ENCODE measurements around the gene CDH13. TPM values are rescaled to one million over a fixed set of nuclear protein-coding genes. Genes with fewer than 3 reads are reported as not detected.

The CDH13 gene
- total RNA-seq, 2 experiments from 2014 or later: not detected

DNA sequence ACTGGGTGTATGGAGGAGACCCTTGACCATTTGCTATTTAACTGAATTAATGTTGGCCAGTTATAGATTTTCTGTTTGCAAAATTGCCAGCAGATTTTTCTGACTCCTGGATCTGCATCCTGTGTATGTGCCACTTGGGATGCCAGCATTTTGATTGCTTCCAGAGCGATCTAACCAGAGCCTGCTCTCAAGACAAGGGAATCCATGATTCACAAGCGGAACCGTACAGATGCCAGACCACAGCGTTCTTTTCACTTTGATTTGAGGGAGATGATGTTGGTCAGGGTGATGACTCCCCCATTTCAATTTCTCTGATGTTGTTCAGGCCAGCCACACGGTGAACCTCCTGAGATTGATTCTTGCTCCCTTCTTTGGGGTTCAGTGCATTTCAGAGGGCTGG lies 228.7 kb downstream of the CDH13 start:
- Mint-ChIP-seq H3K4me3 (no peak overlapping the region), H3K36me3 (no peaks in the 10 kb centered on the region), H3K27ac (no peak overlapping the region), H3K4me1 (no peaks in the 10 kb centered on the region), H3K27me3 (no peaks in the 10 kb centered on the region), H3K9me3 (no peaks in the 10 kb centered on the region)
- no peak for DNase-seq

- no peaks in the 10 kb centered on the region for H3K36me3 Mint-ChIP-seq
- no peaks in the 10 kb centered on the region for H3K4me1 Mint-ChIP-seq
- H3K4me3 Mint-ChIP-seq: no peak overlapping the region
- H3K27ac Mint-ChIP-seq: no peak overlapping the region
- no peak for DNase-seq
- H3K9me3 Mint-ChIP-seq: peaks cover 2% of the 10 kb centered on the region
- H3K27me3 Mint-ChIP-seq: no peaks in the 10 kb centered on the region
These were observed 231.1 kb downstream of the CDH13 start for GRCh38 chr16:82857693-82858365.

- peaks cover 2% of the 10 kb centered on the region for H3K9me3 Mint-ChIP-seq
- H3K27ac Mint-ChIP-seq: no peak overlapping the region
- no peaks in the 10 kb centered on the region for H3K4me1 Mint-ChIP-seq
- no peak for DNase-seq
- H3K4me3 Mint-ChIP-seq: no peak overlapping the region
- H3K27me3 Mint-ChIP-seq: no peaks in the 10 kb centered on the region
- H3K36me3 Mint-ChIP-seq: no peaks in the 10 kb centered on the region
These were observed 232.9 kb downstream of the CDH13 start for GRCh38 chr16:82859662-82860061.

DNA sequence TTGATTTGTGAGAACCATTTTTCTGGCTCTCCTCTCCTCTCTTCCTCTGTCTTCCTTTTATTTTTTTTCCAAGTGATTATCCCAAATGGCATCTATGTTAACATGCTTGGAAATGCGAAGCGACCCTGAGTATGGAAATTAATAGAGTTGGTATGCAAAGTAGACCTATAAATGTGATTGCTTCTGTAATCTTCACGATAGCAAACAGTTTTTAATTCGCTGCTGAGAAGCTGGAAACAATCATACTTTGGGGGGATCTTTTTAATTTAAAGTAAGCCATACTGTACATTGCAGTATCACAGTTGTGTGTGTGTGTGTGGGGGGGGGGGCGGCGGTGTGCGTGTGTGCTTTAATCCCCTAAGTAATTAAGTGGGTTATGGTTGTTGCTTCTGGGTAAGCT lies 233.3 kb downstream of the CDH13 start:
- Mint-ChIP-seq H3K4me1 (no peaks in the 10 kb centered on the region), H3K36me3 (no peaks in the 10 kb centered on the region), H3K27ac (no peak overlapping the region), H3K9me3 (peaks cover 5% of the 10 kb centered on the region), H3K27me3 (no peaks in the 10 kb centered on the region), H3K4me3 (no peak overlapping the region)
- DNase-seq: no peak

GRCh38 chr16:82862057-82862456 lies 235.3 kb downstream of the CDH13 start:
- DNase-seq: no peak
- Mint-ChIP-seq H3K27ac (no peak overlapping the region), H3K27me3 (no peaks in the 10 kb centered on the region), H3K9me3 (peaks cover 5% of the 10 kb centered on the region), H3K36me3 (no peaks in the 10 kb centered on the region), H3K4me3 (no peak overlapping the region), H3K4me1 (no peaks in the 10 kb centered on the region)

GRCh38 chr16:82864332-82865040 lies 237.7 kb downstream of the CDH13 start:
- H3K4me3 Mint-ChIP-seq: no peak overlapping the region
- H3K9me3 Mint-ChIP-seq: peaks cover 6% of the 10 kb centered on the region
- H3K36me3 Mint-ChIP-seq: no peaks in the 10 kb centered on the region
- H3K27me3 Mint-ChIP-seq: no peaks in the 10 kb centered on the region
- DNase-seq: no peak
- H3K4me1 Mint-ChIP-seq: no peaks in the 10 kb centered on the region
- H3K27ac Mint-ChIP-seq: no peak overlapping the region

GRCh38 chr16:82865412-82865811 lies 238.6 kb downstream of the CDH13 start:
- DNase-seq: no peak
- H3K9me3 Mint-ChIP-seq: peaks cover 9% of the 10 kb centered on the region
- H3K27me3 Mint-ChIP-seq: no peaks in the 10 kb centered on the region
- no peaks in the 10 kb centered on the region for H3K4me1 Mint-ChIP-seq
- no peak overlapping the region for H3K4me3 Mint-ChIP-seq
- no peaks in the 10 kb centered on the region for H3K36me3 Mint-ChIP-seq
- H3K27ac Mint-ChIP-seq: no peak overlapping the region

GRCh38 chr16:82867485-82867884 lies 240.7 kb downstream of the CDH13 start:
- Mint-ChIP-seq H3K4me1 (no peaks in the 10 kb centered on the region), H3K27ac (no peak overlapping the region), H3K4me3 (no peak overlapping the region), H3K36me3 (no peaks in the 10 kb centered on the region), H3K27me3 (no peaks in the 10 kb centered on the region), H3K9me3 (peaks cover 12% of the 10 kb centered on the region)
- DNase-seq: no peak

- no peak for DNase-seq
- no peak overlapping the region for H3K4me3 Mint-ChIP-seq
- H3K27me3 Mint-ChIP-seq: no peaks in the 10 kb centered on the region
- H3K9me3 Mint-ChIP-seq: peaks cover 11% of the 10 kb centered on the region
- H3K36me3 Mint-ChIP-seq: no peaks in the 10 kb centered on the region
- no peaks in the 10 kb centered on the region for H3K4me1 Mint-ChIP-seq
- H3K27ac Mint-ChIP-seq: no peak overlapping the region
These were observed 247.5 kb downstream of the CDH13 start for GRCh38 chr16:82874271-82874670.

DNA sequence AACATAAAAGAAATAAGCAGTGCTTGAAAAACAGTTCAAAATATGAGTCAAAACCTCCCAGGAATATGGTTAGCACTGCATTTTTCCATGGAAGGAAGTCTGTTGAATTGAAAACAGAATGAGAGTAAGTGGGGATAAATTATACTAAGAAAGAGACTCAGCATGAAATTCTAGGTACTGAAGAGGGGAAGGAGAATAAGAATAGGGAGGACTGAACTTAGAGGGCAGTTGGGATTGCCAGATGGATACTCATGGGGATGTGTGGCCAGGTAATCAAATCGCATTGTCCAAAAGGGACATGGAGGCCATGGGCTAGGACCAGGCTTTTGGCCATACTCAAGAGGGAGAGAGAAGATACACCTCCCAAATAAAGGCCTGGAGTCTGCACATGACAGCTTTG lies 247.9 kb downstream of the CDH13 start:
- H3K27me3 Mint-ChIP-seq: no peaks in the 10 kb centered on the region
- no peak for DNase-seq
- no peak overlapping the region for H3K27ac Mint-ChIP-seq
- no peak overlapping the region for H3K4me3 Mint-ChIP-seq
- H3K36me3 Mint-ChIP-seq: no peaks in the 10 kb centered on the region
- peaks cover 10% of the 10 kb centered on the region for H3K9me3 Mint-ChIP-seq
- H3K4me1 Mint-ChIP-seq: no peaks in the 10 kb centered on the region

GRCh38 chr16:82876951-82877350 lies 250.2 kb downstream of the CDH13 start:
- H3K27me3 Mint-ChIP-seq: peaks cover 5% of the 10 kb centered on the region
- no peak for DNase-seq

DNA sequence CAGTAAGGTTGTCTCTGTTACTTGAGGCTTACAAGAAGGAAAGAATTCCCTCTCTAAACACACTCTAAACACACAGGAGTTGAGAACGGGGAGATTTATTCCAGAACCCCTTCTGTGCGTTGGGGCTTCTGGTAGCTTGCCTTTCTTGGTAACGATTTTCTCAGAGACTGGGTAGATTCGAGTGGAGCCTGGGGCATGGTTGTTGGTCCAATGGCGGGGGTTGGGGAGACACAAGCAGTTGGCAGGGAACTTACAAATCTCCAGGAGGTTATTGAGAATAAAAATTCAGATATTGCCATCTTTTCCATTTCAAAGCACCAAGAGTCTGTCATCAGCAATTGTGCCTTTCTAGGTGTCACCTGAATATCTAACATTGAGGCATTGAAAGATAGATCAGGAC lies 251.7 kb downstream of the CDH13 start:
- Mint-ChIP-seq H3K27ac (no peak overlapping the region), H3K27me3 (peaks cover 5% of the 10 kb centered on the region), H3K4me1 (no peaks in the 10 kb centered on the region), H3K4me3 (no peak overlapping the region), H3K9me3 (peaks cover 3% of the 10 kb centered on the region), H3K36me3 (no peaks in the 10 kb centered on the region)
- no peak for DNase-seq

More at GRCh38 chr16:82876951-82877350, 250.2 kb downstream of the CDH13 start:
- no peak overlapping the region for H3K27ac Mint-ChIP-seq
- no peaks in the 10 kb centered on the region for H3K36me3 Mint-ChIP-seq
- H3K4me3 Mint-ChIP-seq: no peak overlapping the region
- peaks cover 3% of the 10 kb centered on the region for H3K9me3 Mint-ChIP-seq
- no peaks in the 10 kb centered on the region for H3K4me1 Mint-ChIP-seq

GRCh38 chr16:82880346-82880745 lies 253.6 kb downstream of the CDH13 start:
- no peak for DNase-seq

GRCh38 chr16:82881516-82881915 lies 254.7 kb downstream of the CDH13 start:
- H3K27ac Mint-ChIP-seq: no peak overlapping the region
- DNase-seq: no peak
- no peak overlapping the region for H3K4me3 Mint-ChIP-seq
- H3K4me1 Mint-ChIP-seq: no peaks in the 10 kb centered on the region
- no peaks in the 10 kb centered on the region for H3K9me3 Mint-ChIP-seq
- peaks cover 5% of the 10 kb centered on the region for H3K27me3 Mint-ChIP-seq
- H3K36me3 Mint-ChIP-seq: no peaks in the 10 kb centered on the region

More at GRCh38 chr16:82880346-82880745, 253.6 kb downstream of the CDH13 start:
- H3K36me3 Mint-ChIP-seq: no peaks in the 10 kb centered on the region
- no peak overlapping the region for H3K27ac Mint-ChIP-seq
- H3K9me3 Mint-ChIP-seq: no peaks in the 10 kb centered on the region
- H3K4me1 Mint-ChIP-seq: no peaks in the 10 kb centered on the region
- peaks cover 5% of the 10 kb centered on the region for H3K27me3 Mint-ChIP-seq
- H3K4me3 Mint-ChIP-seq: no peak overlapping the region

DNA sequence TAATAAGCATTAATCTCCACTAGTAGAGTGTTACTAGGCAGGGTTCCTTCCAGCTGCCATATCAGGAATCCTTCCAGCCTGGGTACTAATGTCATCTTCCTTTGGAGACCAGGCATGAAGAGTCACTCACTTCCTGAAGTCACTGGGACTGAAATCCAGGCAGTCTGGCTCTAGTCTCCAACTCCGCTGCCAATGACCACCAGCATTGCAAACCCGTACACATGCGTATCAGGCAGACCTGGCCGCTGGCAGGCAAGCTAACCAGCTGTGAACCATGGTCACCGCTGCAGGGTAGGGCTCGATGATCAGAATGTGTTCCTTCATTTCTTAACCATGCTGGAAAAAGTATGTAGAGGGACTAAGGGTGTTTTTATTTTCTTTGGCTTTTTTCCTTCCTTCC lies 255.5 kb downstream of the CDH13 start:
- Mint-ChIP-seq H3K9me3 (no peaks in the 10 kb centered on the region), H3K36me3 (no peaks in the 10 kb centered on the region), H3K4me3 (no peak overlapping the region), H3K27ac (no peak overlapping the region), H3K4me1 (no peaks in the 10 kb centered on the region), H3K27me3 (peaks cover 5% of the 10 kb centered on the region)
- no peak for DNase-seq

Data from activated naive CD8-positive, alpha-beta T cell treated with anti-CD3 and anti-CD28 coated beads for 36 hours (primary cell).